Measurements from ENCODE around the gene KRTAP4-2.

GRCh38 chr17:41171886-41172285, 6.1 kb downstream of the KRTAP4-2 start:
- TF ChIP-seq CTCF (IDR thresholded peaks at IDR 0.05) (no peak), POLR2AphosphoS5 (IDR thresholded peaks at IDR 0.05; ENCODE audit: insufficient read depth in 1 of 2, low read depth in 1 of 2) (no peak)
